Neuronal stem cell (in vitro differentiated cells): ENCODE data around the gene CDH23.
A peak's percentile ranks its signal among the peaks of the same experiment; 100 is the strongest.

ENCODE experiments used
- DNase-seq: peaks from one replicate; pipeline ENCODE4 v3.0.0-alpha.2; 2013; ENCODE audit warnings: low spot score
- H2AFZ ChIP-seq: one replicate; pipeline ENCODE4 v1.6.1; 2013; ENCODE audit warnings: mild to moderate bottlenecking, low read length, inconsistent platforms
- H2AK5ac ChIP-seq: 2 replicates; pipeline ENCODE4 v1.6.1; 2013; ENCODE audit warnings: low read depth, mild to moderate bottlenecking, inconsistent platforms, low read length, moderate library complexity, mixed read lengths
- H2BK120ac ChIP-seq: 2 replicates; pipeline ENCODE4 v1.6.1; 2013; ENCODE audit warnings: low read depth, mild to moderate bottlenecking, inconsistent platforms, low read length, moderate library complexity, mixed read lengths
- H2BK12ac ChIP-seq: one replicate; pipeline ENCODE4 v1.6.1; 2013; ENCODE audit warnings: low read length, inconsistent platforms
- H2BK15ac ChIP-seq: 2 replicates; pipeline ENCODE4 v1.6.1; 2013; ENCODE audit warnings: mild to moderate bottlenecking, low read length, inconsistent platforms, mixed read lengths
- H2BK5ac ChIP-seq: one replicate; pipeline ENCODE4 v1.6.1; 2013; ENCODE audit warnings: inconsistent platforms, mild to moderate bottlenecking, low read length, moderate library complexity
- H3K14ac ChIP-seq: one replicate; pipeline ENCODE4 v1.6.1; 2013; ENCODE audit warnings: low read length, inconsistent platforms
- H3K18ac ChIP-seq: 2 replicates; pipeline ENCODE4 v1.6.1; 2013; ENCODE audit warnings: low read length, inconsistent platforms
- H3K23ac ChIP-seq: 2 replicates; pipeline ENCODE4 v1.6.1; 2013; ENCODE audit warnings: low read depth, mild to moderate bottlenecking, mixed read lengths, low read length, inconsistent platforms; ENCODE audit not compliant: poor library complexity
- H3K27ac ChIP-seq: replicated peaks from 3 replicates; pipeline ENCODE4 v1.5.1; 2013; ENCODE audit warnings: low read length, inconsistent platforms
- H3K27me3 ChIP-seq, 3 experiments: 2 replicates each; pipeline ENCODE4 v1.6.1; 2013; ENCODE audit warnings: low read length in 3 of 3, mild to moderate bottlenecking in 2 of 3, inconsistent platforms in 1 of 3, low read depth in 1 of 3, mixed read lengths in 1 of 3, moderate library complexity in 1 of 3; ENCODE audit not compliant: control insufficient read depth in 3 of 3, insufficient read depth in 3 of 3
- H3K36me3 ChIP-seq, 2 donors: replicated peaks in 1 of 2; 2 replicates each; pipeline ENCODE4 v1.6.1; 2013; ENCODE audit warnings: low read length in 2 of 2; ENCODE audit not compliant: control insufficient read depth in 2 of 2, insufficient read depth in 2 of 2
- H3K4ac ChIP-seq: 2 replicates; pipeline ENCODE4 v1.6.1; 2013; ENCODE audit warnings: inconsistent platforms, mild to moderate bottlenecking, low read length, moderate library complexity
- H3K4me1 ChIP-seq, 2 donors: 1 replicate in 1 of 2; 2 replicates in 1 of 2; pipeline ENCODE4 v1.6.1; 2013; ENCODE audit warnings: low read length in 2 of 2, low read depth in 1 of 2; ENCODE audit not compliant: control insufficient read depth in 2 of 2, insufficient read depth in 1 of 2
- H3K4me2 ChIP-seq: one replicate; pipeline ENCODE4 v1.6.1; 2013; ENCODE audit warnings: mild to moderate bottlenecking, low read length, inconsistent platforms; ENCODE audit not compliant: insufficient read depth, poor library complexity, severe bottlenecking
- H3K4me3 ChIP-seq, 2 donors: 2 replicates each; pipeline ENCODE4 v1.5.1; 2013; ENCODE audit warnings: low read length in 2 of 2, mild to moderate bottlenecking in 2 of 2, inconsistent platforms in 1 of 2, moderate library complexity in 1 of 2
- H3K79me1 ChIP-seq: one replicate; pipeline ENCODE4 v1.6.1; 2013; ENCODE audit warnings: low read depth, mild to moderate bottlenecking, inconsistent platforms, low read length, moderate library complexity
- H3K9ac ChIP-seq: one replicate; pipeline ENCODE4 v1.6.1; 2013; ENCODE audit warnings: mild to moderate bottlenecking, low read depth, low read length, inconsistent platforms; ENCODE audit not compliant: poor library complexity
- H3K9me3 ChIP-seq, 2 donors: replicated peaks in 1 of 2; 2 replicates each; pipeline versions ENCODE3 to v1.6.1; 2013; ENCODE audit warnings: low read length in 2 of 2, mild to moderate bottlenecking in 2 of 2, inconsistent platforms in 1 of 2, low read depth in 1 of 2, mixed read lengths in 1 of 2, moderate library complexity in 1 of 2; ENCODE audit not compliant: control insufficient read depth in 2 of 2, insufficient read depth in 1 of 2
- H4K8ac ChIP-seq: one replicate; pipeline ENCODE4 v1.6.1; 2013; ENCODE audit warnings: low read depth, mild to moderate bottlenecking, inconsistent platforms, low read length, moderate library complexity
- H4K91ac ChIP-seq: one replicate; pipeline ENCODE4 v1.6.1; 2013; ENCODE audit warnings: low read length, low read depth, mild to moderate bottlenecking, inconsistent platforms; ENCODE audit not compliant: poor library complexity
- WGBS, 2 donors: extraction: QIAGEN DNeasy Blood & Tissue Kit; methylation state at CpG; one replicate each; pipeline ENCODE4 v1.1.7; 2013; ENCODE audit warnings: missing lambda C conversion rate in 2 of 2, mixed read lengths in 1 of 2; ENCODE audit not compliant: insufficient read length in 2 of 2, insufficient replicate concordance in 1 of 2; ENCODE audit errors: extremely low coverage in 2 of 2; 5-methylcytosine and 5-hydroxymethylcytosine counted together

Gene CDH23

GRCh38 chr10:71715026-71715425 is 318.3 kb downstream of the CDH23 start:
- Histone ChIP-seq H3K4me1 (peaks cover 0 to 18% of the 10 kb centered on the region in 2 donors), H2AK5ac (peak overlapping the region; percentile 45), H2BK12ac (no peak overlapping the region), H3K79me1 (peaks cover 2% of the 10 kb centered on the region), H3K27me3 (peaks cover 0 to 17% (median 0%) of the 10 kb centered on the region in 3 experiments), H2BK15ac (no peak overlapping the region), H3K23ac (no peak overlapping the region), H4K8ac (peak overlapping the region; percentile 57), H3K4me2 (no peak overlapping the region), H3K18ac (peak overlapping the region; percentile 64), H3K14ac (peak overlapping the region; percentile 1), H3K4me3 (no peak overlapping the region), H4K91ac (no peak overlapping the region), H3K4ac (no peak overlapping the region), H3K9ac (no peak overlapping the region), H3K27ac (no peak overlapping the region), H2BK120ac (no peak overlapping the region), H2AFZ (no peak overlapping the region), H2BK5ac (no peak overlapping the region), H3K36me3 (no peaks in the 10 kb centered on the region), H3K9me3 (no peaks in the 10 kb centered on the region)
- no CpG with 5 or more reads among the region's 8 CpGs for WGBS, 2 donors
- DNase-seq: no peak

- Histone ChIP-seq H2BK12ac (no peak overlapping the region), H3K9me3 (no peaks in the 10 kb centered on the region), H4K91ac (no peak overlapping the region), H3K36me3 (no peaks in the 10 kb centered on the region), H2AFZ (no peak overlapping the region), H3K27me3 (peaks cover 0 to 20% (median 0%) of the 10 kb centered on the region in 3 experiments), H2BK120ac (no peak overlapping the region), H3K23ac (peak overlapping the region; percentile 40), H3K27ac (no peak overlapping the region), H3K9ac (peak overlapping the region; percentile 34), H3K4me2 (no peak overlapping the region), H2AK5ac (no peak overlapping the region), H3K4me1 (peaks cover 0 to 22% of the 10 kb centered on the region in 2 donors), H3K79me1 (peaks cover 2% of the 10 kb centered on the region), H3K4ac (peak overlapping the region; percentile 86), H2BK15ac (peak overlapping the region; percentile 41), H3K18ac (peak overlapping the region; percentile 52), H2BK5ac (no peak overlapping the region), H3K14ac (peak overlapping the region; percentile 63), H4K8ac (no peak overlapping the region), H3K4me3 (no peak overlapping the region)
- no CpG with 5 or more reads among the region's 20 CpGs for WGBS, 2 donors
- no peak for DNase-seq
Measured at GRCh38 chr10:71715860-71716259, 319.1 kb downstream of the CDH23 start.

- Histone ChIP-seq H2BK12ac (no peak overlapping the region), H3K4me3 (no peak overlapping the region), H3K23ac (no peak overlapping the region), H3K14ac (no peak overlapping the region), H3K18ac (peak overlapping the region; percentile 18), H3K27ac (no peak overlapping the region), H3K4me1 (peaks cover 0 to 22% of the 10 kb centered on the region in 2 donors), H2AK5ac (no peak overlapping the region), H2BK15ac (peak overlapping the region; percentile 41), H3K79me1 (peaks cover 2% of the 10 kb centered on the region), H4K8ac (no peak overlapping the region), H2BK5ac (no peak overlapping the region), H2BK120ac (no peak overlapping the region), H3K9ac (peak overlapping the region; percentile 34), H3K4me2 (no peak overlapping the region), H2AFZ (no peak overlapping the region), H3K4ac (peak overlapping the region; percentile 86), H3K9me3 (no peaks in the 10 kb centered on the region), H3K27me3 (peaks cover 0 to 25% (median 0%) of the 10 kb centered on the region in 3 experiments), H4K91ac (no peak overlapping the region), H3K36me3 (no peaks in the 10 kb centered on the region)
- WGBS, 2 donors: no CpG with 5 or more reads among the region's 5 CpGs
- no peak for DNase-seq
Measured at GRCh38 chr10:71716426-71716825, 319.7 kb downstream of the CDH23 start.

GRCh38 chr10:71717056-71717455 is 320.3 kb downstream of the CDH23 start:
- Histone ChIP-seq H2AK5ac (no peak overlapping the region), H4K91ac (no peak overlapping the region), H2BK15ac (no peak overlapping the region), H3K9me3 (no peaks in the 10 kb centered on the region), H3K18ac (peak overlapping the region; percentile 46), H3K4me1 (peaks cover 0 to 22% of the 10 kb centered on the region in 2 donors), H3K27me3 (peaks cover 0 to 28% (median 0%) of the 10 kb centered on the region in 3 experiments), H3K14ac (no peak overlapping the region), H3K23ac (no peak overlapping the region), H2AFZ (no peak overlapping the region), H3K9ac (no peak overlapping the region), H2BK12ac (no peak overlapping the region), H3K4me3 (no peak overlapping the region), H2BK5ac (no peak overlapping the region), H3K27ac (no peak overlapping the region), H4K8ac (no peak overlapping the region), H3K4ac (no peak overlapping the region), H3K79me1 (peaks cover 2% of the 10 kb centered on the region), H2BK120ac (no peak overlapping the region), H3K36me3 (no peaks in the 10 kb centered on the region), H3K4me2 (no peak overlapping the region)
- WGBS, 2 donors: no CpG with 5 or more reads among the region's 4 CpGs
- no peak for DNase-seq
